Thoracic aorta (tissue), 2 donors: ENCODE measurements around the gene NLRP5. TPM values are rescaled to one million over a fixed set of nuclear protein-coding genes. Genes with fewer than 3 reads are reported as not detected.
"Not testable (repeated sequence)": the region's sequence is repeated elsewhere in the genome, so short reads cannot be mapped to it uniquely, and the experiment has no call there.

Experiments used
- ATAC-seq: fragments of 150-250 bp; one replicate; pipeline ENCODE4 v1.8.0; 2017; ENCODE audit warnings: low read depth; ENCODE audit not compliant: insufficient number of reproducible peaks, low FRiP score
- DNase-seq: peaks from one replicate; pipeline ENCODE4 v3.0.0-alpha.2; 2020; ENCODE audit warnings: low spot score
- H3K27ac ChIP-seq, 2 donors: fragments of 200-600 bp; sonication (generic); 1 replicate in 1 of 2; 2 replicates in 1 of 2; pipeline ENCODE4 v1.5.1; 2016; ENCODE audit warnings: mild to moderate bottlenecking in 2 of 2, moderate library complexity in 2 of 2
- H3K27me3 ChIP-seq: fragments of 200-600 bp; sonication (generic); replicated peaks from 2 replicates; pipeline ENCODE4 v1.6.0; 2016; ENCODE audit warnings: mild to moderate bottlenecking; ENCODE audit not compliant: insufficient read depth
- H3K36me3 ChIP-seq: fragments of 200-600 bp; sonication (generic); one replicate; pipeline ENCODE4 v1.5.1; 2016
- H3K4me1 ChIP-seq, 2 donors: fragments of 200-600 bp; sonication (generic); 1 replicate in 1 of 2; 2 replicates in 1 of 2; pipeline versions ENCODE4 v1.5.1 to v1.6.0; 2016; ENCODE audit warnings: low read depth in 2 of 2, mild to moderate bottlenecking in 1 of 2; ENCODE audit not compliant: control insufficient read depth in 1 of 2
- H3K4me3 ChIP-seq: fragments of 200-600 bp; sonication (generic); 2 replicates; pipeline ENCODE4 v1.5.1; 2016; ENCODE audit warnings: mild to moderate bottlenecking
- H3K9me3 ChIP-seq: fragments of 200-600 bp; sonication (generic); 2 replicates; pipeline ENCODE4 v1.5.1; 2016
- CTCF ChIP-seq: fragments of 200-600 bp; sonication (generic); IDR thresholded peaks from one replicate; pipeline ENCODE4 v1.5.1; 2019; ENCODE audit warnings: antibody characterized with exemption
- total RNA-seq, 2 donors: library from RNA; depleted of rRNA; stranded (reverse); fragments of >200 nt; gene quantifications; one replicate each; pipeline versions ENCODE4 v1.1.0 to v1.2.3, GENCODE V29; 2016

Gene NLRP5
- total RNA-seq, 2 donors from 2014 or later = not detected

DNA sequence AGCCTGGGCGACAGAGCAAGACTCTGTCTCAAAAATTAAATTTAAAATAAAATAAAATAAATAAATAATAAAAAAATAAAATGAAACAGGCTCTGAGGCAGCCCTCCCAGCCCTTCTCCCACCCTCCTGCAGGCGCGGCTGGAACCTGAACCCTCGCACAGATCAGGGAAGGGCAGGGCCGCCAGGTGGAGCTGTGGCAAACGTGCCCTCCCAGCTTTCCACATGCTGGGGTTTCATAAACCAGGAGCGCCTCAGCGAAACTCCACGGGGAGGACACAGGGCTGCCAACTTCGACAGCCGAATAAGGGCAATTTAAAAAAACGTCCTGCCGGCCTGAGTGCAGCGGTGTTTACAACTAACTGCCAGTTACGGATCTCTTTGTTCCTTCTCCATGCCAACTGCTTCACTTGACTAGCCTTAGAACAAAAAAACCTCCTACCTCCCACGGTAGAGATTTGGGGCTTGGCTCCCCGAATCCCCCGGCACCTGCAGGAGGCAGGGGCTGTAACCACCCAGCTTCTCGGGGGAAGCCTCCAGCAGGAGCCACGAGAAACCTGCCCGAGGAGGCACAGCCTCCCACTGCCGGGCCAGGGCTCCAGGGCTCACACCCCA, 118.6 kb downstream of the NLRP5 start:
- Histone ChIP-seq H3K36me3 (peaks cover 10% of the 10 kb centered on the region), H3K4me1 (peaks cover 25 to 55% of the 10 kb centered on the region in 2 donors), H3K27ac (peak overlapping the region; percentile 75 to 80), H3K4me3 (peak overlapping the region; percentile 64), H3K27me3 (no peaks in the 10 kb centered on the region), H3K9me3 (no peaks in the 10 kb centered on the region)
- peak; percentile 85 for ATAC-seq
- TF ChIP-seq CTCF = peak; percentile 76
- peak; percentile 30 for DNase-seq

- peak overlapping the region; percentile 75 to 80 for H3K27ac ChIP-seq
- H3K36me3 ChIP-seq, H3K27me3 ChIP-seq, H3K9me3 ChIP-seq, DNase-seq, ATAC-seq: not testable (repeated sequence)
- peak overlapping the region; percentile 64 for H3K4me3 ChIP-seq
- peaks cover 25 to 58% of the 10 kb centered on the region in 2 donors for H3K4me1 ChIP-seq
Observed at GRCh38 chr19:56105831-56106396, 119.3 kb downstream of the NLRP5 start.

GRCh38 chr19:56106397-56106849, 119.8 kb downstream of the NLRP5 start:
- Histone ChIP-seq H3K9me3 (no peaks in the 10 kb centered on the region), H3K27ac (peak overlapping the region in 1 of 2 donors; percentile 80), H3K36me3 (peaks cover 8% of the 10 kb centered on the region), H3K4me3 (no peak overlapping the region), H3K4me1 (peaks cover 29 to 63% of the 10 kb centered on the region in 2 donors), H3K27me3 (no peaks in the 10 kb centered on the region)
- no peak for ATAC-seq
- DNase-seq = no peak
- no peak for TF ChIP-seq CTCF

DNA sequence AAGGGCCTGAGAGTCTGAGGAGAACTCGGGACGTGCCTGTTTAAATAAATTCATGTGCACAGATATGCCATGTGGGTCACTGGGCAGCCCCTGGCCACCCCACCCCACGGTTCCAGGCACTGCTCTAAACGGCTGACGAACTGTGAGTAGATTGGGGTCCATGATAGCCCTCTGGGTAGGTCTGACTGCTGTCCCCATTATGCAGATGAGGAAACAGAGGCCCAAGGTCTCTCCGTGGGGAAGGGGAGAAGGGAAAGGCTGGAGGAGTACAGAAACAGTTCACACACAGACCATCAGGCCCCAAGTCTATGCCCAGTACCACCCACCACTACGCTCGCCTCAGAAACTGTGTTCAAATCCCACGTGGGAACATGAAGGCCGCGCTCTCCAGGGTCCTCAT, 120.4 kb downstream of the NLRP5 start:
- Histone ChIP-seq H3K4me1 (peaks cover 29 to 69% of the 10 kb centered on the region in 2 donors), H3K27ac (no peak overlapping the region), H3K4me3 (no peak overlapping the region), H3K36me3 (peaks cover 3% of the 10 kb centered on the region), H3K9me3 (no peaks in the 10 kb centered on the region), H3K27me3 (no peaks in the 10 kb centered on the region)
- DNase-seq (no peak), ATAC-seq (no peak)
- TF ChIP-seq CTCF = no peak

DNA sequence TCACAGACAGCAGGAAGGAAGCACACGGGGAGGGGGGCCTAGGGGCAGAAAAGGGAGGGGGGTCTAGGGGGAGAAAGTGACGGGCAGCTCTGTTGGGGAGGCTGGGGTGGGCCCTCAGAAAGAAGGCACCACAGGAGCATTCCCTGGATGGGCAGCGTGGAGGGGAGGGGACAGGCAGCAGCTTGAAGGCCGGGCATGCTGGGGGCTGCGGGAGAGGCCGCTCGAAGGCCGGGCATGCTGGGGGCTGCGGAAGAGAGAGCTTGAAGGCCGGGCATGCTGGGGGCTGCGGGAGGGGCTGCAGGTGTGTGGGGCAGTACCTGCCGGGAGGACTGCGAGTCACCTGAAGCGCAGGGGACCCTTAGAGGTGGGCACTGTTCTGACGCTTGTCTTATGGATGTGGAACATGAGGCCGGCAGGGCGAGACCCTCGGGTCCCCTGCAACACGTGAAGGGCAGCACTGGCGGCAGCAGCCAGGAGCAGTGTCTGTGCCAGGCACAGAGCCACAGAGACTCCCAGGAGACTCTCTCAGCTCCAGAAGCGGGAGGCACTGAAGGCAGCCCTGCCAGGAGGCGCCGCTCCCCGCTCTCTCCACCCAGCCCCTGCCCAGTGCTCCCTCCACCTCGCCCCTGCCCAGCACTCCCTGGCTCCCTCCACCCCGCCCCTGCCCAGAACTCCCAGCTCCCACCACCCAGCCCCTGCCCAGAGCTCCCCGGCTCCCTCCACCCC, 121.2 kb downstream of the NLRP5 start:
- ATAC-seq (no peak), DNase-seq (no peak)
- Histone ChIP-seq H3K4me3 (peak overlapping the region; percentile 61), H3K36me3 (no peaks in the 10 kb centered on the region), H3K27me3 (no peaks in the 10 kb centered on the region), H3K9me3 (no peaks in the 10 kb centered on the region), H3K27ac (no peak overlapping the region), H3K4me1 (peaks cover 29 to 75% of the 10 kb centered on the region in 2 donors)
- TF ChIP-seq CTCF = no peak
